Activated CD8-positive, alpha-beta memory T cell treated with anti-CD3 and anti-CD28 coated beads for 24 hours (primary cell): ENCODE results near the gene TBC1D23.
"Not testable (repeated sequence)": the region's sequence is repeated elsewhere in the genome, so short reads cannot be mapped to it uniquely, and the experiment has no call there.

Experiments
- DNase-seq: peaks from one replicate; pipeline ENCODE4 v3.0.0-alpha.2; 2020

The TBC1D23 gene

DNA sequence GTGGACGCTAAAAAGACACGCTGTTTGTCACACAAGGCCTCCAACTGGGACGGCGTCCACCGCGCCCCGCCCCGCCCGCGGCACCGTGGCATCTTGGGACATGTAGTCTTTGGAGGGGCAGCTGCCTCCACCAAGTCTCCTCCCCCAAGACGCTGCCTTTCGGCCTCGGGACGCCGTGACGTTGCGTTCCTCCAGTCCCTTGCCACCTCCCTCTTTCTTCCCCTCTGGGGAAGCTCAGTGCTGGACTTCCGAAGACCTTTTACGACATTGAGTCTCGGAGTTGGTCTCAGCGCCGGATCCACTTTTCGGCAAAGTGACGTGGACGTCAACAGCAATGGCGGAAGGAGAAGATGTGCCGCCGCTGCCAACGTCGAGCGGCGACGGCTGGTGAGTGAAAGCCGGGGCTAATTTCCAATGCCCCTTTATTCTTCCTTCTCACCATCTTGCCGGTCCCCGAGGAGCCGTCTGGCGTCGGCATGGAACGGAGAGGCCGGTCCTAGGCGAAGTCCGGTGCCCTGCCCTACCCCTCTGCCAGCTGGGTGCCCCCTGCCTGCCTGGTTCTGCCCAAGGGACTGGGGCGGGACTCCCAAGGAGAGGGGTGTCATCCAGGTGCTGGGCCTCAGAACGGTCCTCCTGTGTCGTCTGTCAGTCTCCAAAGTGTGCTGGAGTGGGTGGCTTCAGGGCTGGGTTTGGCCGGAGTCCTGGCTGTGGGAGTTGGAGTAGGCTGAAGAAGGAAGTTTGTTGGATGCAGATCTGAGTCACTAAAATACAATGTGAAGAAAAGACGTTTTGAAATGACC, at the start of gene TBC1D23:
TBC1D23 (plus strand) TSS at position 308 of the 800 bp plus-strand sequence; CDS start at position 335, 27 bp downstream.
- peak; percentile 97 for DNase-seq

DNA sequence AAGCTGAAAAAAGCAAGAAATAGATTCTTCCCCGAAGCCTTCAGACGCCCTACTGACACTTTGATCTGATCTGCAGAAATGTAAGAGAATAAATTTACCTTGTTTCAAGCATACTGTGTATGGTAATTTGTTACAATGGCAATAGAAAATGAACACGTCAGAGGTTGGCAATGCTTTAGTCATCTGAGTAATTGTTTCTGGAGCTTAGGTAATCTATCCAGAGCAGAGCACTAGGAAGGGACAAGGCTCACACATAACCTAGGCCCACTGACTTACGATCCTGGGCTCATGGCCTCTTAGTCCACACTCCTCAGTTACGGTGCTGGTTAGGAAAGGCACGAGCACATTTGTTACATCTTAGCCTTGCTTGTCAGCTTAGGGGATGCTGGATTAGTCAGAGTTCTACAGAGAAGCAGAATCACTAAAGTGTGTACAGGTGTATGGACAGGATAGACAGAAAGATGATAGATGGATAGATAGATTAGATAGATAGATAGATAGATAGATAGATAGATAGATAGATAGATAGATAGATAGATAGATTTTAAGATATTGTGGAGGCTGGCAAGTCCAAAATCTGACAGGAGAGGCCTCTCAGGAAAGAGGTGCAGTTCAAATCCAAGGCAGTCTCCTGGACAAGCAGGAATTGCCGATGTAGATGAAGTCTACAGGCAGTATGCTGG, 46.8 kb upstream of the TBC1D23 start:
- DNase-seq: no peak

DNA sequence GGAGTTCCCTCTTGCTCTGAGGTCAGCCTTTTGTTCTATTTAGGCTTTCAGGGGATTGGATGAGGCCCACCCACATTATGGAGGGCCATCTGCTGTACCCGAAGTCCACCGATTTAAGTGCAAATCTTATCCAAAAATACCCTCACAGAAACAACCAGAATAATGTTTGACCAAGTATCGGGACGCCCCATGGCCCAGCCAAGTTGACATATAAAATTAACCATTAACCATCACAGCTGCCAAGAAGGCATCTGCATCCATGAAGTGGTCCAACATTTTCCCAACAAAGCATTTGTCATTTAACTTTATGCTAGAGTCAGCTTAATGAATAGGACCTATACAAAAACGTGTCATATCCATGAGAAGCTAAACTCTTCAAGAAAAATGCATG, 46.2 kb upstream of the TBC1D23 start:
- no peak for DNase-seq

DNA sequence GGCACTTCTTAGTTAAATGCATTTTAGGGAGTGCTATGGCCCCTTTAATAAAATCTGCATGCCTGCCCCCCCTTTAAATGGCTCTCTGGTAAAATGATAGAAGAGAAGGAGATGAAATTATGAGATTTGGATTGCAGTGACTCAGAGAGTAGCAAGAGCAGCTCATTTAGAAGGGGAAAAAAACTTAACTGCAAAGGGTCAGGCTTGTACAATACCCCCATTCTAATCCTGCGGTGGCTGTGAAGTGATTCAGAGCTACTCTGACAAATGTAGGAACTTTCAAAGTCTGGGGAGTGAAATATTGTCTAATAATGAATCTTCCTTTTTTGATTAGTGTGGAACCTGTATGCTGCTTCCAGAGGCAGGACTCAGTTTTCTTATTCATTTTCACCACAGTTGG, 44.1 kb upstream of the TBC1D23 start:
- DNase-seq: no peak

DNA sequence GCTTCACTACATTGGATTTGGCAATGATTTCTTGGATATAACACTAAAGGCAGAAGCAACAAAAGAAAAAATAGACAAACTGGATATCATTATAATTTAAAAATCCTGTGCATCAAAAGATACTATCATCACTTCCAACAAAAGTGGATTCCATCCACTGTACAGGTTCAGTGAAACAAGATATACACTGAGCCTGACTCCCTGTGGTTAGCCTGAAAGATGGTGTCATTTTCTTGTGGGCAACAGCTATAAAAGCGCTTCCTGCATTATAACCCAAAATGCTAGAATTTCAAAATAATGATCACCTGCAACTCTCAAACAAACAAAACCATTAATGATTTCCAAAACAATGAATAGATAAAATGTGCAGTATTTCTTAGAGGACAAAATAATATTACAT, 39.6 kb upstream of the TBC1D23 start:
- no peak for DNase-seq

DNA sequence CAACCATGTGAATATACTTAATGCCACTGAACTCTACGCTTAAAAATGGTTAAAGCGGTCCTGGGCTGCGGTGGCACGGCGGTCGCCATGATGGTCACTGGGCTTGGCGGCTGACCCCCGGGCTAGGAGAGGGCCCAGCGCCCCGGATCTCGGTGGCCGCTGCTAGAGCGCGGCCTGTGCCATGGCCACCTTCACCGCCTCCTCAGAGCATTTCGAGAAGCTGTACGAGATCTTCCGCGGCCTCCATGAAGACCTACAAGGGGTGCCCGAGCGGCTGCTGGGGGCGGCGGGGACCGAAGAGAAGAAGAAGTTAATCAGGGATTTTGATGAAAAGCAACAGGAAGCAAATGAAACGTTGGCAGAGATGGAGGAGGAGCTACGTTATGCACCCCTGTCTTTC, 35.6 kb upstream of the TBC1D23 start:
- DNase-seq: no peak

DNA sequence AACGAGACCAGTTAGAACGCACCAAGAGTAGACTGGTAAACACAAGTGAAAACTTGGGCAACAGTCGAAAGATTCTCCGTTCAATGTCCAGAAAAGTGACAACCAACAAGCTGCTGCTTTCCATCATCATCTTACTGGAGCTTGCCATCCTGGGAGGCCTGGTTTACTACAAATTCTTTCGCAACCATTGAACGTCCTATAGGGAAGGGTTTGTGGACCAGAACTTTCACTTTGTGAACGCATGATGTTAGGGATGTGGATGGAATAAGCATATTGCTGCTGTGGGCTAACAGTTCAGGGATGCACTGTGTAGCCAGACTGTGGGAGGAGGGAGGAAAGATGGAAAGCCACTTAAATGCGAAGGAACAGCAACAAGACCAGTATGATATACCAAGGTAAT, 34.9 kb upstream of the TBC1D23 start:
- DNase-seq: no peak

DNA sequence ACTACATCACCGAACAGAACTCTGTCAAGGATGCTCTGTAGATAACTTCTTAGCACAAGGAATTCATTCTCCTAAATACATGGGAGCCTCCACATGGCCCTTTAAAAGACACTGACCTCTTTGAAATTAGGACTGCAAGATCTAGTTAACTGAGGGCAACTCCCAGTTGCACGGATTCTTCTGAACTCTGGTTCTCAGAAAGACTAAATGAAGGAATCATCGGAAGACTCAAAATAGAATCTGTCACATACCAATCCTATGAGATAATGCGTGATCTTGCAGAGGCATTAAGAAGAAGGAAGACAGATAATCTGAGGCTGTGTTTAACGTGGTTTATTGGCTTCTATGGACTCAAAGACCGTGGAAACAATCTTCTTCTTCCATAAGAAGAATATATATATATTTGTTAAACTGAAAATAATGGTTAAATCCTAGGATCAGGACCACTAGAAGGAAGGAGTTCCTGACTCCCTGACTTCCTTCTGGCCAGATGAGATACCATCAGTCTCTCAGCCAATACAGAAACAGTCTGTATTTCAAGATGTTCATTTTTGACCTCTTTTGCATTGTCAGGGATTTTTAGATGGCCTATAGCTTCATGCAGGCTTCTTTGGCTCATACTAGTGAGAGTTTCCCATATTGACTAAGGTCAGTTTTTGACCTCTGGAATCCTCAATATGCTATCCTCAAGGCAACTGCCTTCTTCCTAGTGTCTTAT, 33.9 kb upstream of the TBC1D23 start:
- DNase-seq: no peak

DNA sequence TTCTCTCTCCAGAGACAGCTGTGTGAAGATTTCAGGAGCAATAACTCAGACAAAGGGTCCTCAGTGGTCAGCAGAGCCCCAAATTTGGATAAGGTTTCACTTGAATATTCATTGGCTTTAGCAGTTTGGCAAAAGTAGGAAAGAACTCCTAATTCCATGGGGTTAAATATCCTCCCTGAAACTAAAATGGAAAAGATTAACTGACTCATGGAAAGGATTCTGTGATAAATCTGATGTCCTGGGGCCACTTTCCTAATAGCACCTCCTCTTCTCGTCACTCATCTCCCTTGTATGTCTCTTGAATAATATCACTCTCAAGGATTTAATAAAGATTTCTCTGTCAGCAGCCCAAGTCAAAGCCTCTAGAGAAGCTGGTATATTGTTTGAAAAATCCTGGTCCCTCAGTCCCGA, 33.3 kb upstream of the TBC1D23 start:
- DNase-seq: no peak

DNA sequence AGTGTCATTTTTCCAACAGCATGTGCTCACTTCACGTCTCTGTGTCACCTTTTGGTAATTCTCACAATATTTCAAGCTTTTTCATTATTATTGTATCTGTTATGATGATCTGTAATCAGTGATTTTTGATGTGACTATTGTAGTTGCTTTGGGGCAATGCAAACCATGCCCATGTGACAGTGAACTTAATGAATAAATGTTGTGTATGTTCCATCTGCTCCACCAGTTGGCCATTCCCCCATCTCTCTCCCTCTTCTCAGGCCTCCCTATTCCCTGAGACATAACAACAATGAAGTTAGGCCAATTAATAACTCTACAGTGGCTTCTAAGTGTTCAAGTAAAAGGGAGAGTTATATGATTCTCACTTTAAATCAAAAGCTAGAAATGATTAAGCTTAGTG, 32.5 kb upstream of the TBC1D23 start:
- DNase-seq: no peak

DNA sequence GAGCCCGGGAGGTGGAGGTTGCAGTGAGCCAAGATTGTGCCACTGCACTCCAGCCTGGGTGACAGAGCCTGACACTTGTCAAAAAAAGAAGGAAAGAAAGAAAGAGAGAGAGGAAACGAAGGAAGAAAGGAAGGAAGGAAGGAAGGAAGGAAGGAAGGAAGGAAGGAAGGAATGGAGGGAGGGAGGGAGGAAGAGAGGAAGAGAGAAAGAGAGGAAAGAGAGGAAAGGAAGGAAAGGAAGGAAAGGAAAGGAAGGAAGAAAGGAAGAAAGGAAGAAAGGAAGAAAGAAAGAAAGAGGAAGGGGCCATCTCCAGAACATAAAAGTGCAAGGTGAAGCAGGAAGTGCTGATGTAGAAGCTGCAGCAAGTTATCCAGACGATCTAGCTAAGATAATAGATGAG, 31.6 kb upstream of the TBC1D23 start:
- not testable (repeated sequence) for DNase-seq

DNA sequence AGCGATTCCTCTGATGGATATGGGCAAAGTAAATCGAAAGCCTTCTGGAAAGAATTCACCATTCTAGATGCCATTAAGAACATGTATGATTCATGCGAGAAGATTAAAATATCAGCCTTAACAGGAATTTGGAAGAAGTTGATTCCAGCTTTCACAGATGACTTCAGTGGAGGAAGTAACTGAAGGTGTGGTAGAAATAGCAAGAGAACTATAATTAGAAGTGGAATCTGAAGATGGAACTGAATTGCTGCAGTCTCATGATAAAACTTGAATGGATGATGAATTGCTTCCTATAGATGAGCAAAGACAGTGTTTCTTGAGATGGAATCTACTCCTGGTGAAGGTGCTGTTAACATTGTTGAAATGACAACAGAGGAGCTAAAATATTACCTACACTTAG, 30.1 kb upstream of the TBC1D23 start:
- no peak for DNase-seq

DNA sequence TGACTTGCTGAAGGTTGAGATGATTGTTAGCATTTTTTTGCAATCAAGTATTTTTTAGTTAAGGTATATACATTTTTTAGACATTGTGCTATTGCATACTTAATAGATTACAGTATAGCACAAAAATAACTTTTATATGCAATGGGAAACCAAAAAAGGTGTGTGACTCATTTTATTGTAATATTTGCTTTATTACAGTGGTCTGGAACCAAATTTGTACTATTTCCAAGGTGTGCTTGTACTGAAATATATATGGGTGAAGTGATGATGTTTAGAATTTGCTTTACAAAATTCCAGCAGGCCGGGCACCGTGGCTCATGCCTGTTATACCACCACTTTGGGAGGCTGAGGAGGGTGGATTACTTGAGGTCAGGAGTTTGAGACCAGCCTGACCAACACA, 29.1 kb upstream of the TBC1D23 start:
- no peak for DNase-seq

DNA sequence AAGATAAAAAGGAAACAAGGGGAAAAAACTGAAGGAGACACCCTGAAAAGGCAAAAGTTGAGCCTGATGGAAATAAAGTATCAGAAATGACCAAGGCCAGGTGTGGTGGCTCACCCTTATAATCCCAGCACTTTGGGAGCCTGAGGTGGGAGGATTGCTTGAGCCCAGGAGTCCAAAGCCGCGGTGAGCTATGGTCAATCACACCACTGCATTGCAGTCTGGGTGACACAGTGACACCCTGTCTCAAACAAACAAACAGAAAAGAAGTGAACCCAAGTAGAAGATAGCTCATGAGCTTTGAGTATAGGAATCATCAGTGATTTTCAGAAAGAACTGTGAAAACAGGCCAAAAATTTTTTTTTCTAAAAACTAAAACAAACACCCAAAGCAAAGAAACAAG, 26.4 kb upstream of the TBC1D23 start:
- no peak for DNase-seq

DNA sequence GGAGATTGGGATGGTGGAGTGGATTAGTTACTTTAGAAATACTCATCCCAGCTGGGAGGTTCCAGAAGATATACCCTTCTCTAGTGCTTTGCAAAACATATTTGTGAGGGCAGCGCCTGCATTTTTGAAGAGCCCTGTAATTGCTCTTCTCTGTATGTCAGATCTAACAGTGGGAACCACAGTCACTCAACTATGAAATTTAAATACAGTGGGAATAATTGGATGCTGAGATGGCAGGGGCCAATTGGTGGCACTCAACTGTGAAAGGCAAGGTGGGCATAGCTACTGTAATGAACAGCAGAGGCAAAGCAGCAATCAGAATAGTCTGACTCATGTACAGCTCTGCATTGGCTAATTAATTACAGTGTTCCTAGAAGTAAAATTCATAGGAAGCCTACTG, 22.2 kb upstream of the TBC1D23 start:
- no peak for DNase-seq

DNA sequence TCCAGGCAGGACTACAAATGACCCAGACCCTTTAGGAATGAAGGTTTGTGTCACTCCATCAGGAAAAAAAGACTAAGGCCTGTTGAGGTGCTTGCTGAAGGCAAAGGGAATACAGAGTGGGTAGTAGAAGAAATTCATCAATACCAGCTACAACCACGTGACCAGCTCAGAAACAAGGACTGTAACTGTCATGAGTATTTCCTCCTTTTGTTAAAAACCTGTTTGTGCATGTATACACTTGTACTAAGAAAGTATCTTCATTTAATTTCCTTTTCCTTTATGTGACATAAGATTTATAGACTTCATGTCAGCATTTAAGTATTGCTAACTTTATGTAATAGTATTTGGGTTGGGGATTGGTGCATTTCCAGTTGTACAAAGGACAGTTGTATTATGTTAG, 18.3 kb upstream of the TBC1D23 start:
- DNase-seq: not testable (repeated sequence)

DNA sequence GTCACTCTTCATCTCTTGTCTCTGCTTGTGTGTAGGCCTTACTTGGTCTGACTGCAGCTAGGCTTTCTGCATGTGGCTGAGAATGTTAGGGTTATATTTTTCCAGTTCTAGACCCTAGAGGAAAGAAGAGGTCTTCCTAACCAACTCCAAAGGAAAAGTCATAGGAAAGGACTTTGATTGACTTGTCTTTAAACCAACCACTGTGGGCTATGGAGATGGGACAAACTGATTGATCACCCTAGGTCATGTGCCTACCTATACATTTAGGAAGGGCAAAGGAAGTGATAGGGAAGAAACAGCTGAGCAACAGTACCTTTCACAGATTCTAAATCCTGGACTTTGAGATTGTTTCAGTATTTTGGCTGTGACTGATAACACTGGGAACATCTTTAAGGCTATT, 16.5 kb upstream of the TBC1D23 start:
- DNase-seq: no peak

DNA sequence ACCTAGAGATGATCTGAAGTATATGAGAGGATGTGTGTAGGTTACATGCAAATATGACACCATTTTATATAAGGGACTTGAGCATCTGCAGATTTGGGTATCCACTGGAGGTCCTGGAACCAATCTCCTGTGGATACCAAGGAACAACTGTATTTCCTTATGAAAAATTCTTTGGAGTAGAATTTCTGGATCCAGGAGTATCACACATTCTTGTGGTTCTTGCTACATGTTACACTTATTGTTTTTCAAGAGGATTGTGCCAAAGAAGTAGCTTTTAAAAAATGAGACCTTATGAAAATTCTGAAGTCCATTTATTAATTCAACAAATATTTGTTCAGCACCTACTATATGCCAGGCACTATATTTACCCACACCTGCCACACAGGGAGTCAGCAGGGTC, 15.7 kb upstream of the TBC1D23 start:
- no peak for DNase-seq

DNA sequence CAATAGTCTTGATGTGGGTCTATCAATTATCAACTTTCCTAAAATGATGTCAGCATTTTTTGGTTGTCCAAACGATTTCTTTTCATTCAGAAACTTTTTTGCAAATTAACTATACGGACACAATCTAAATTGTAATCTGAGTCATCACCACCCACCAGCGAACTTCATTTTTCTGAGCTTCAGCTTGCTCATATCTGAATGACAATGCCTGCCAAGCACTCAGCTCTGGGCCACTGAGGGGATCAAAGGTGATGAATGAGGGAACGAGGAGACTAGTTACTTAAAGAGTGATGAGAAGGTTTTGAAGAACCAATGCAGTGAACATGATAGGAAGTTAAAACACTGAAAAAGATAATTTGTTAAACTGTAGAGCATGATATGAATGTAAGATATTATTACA, 14.9 kb upstream of the TBC1D23 start:
- DNase-seq: no peak

DNA sequence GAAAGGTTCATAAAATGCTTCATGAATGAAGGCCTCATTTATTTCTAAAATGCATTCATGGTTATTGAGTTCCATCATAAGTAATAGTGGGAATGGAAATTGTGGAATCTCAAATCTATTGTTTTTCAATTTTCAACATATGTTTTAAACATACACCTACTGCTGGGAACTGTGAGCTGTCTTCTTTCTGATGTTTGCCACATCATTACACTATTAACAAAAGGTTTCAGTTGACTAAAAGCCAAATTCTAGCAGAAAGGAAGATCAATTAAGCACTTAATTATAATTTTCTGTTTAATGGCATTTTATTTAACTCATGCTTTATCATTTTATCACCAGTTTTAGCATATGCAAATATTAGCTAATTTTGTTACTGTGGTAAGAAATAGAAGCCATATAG, 13.8 kb upstream of the TBC1D23 start:
- DNase-seq: no peak

DNA sequence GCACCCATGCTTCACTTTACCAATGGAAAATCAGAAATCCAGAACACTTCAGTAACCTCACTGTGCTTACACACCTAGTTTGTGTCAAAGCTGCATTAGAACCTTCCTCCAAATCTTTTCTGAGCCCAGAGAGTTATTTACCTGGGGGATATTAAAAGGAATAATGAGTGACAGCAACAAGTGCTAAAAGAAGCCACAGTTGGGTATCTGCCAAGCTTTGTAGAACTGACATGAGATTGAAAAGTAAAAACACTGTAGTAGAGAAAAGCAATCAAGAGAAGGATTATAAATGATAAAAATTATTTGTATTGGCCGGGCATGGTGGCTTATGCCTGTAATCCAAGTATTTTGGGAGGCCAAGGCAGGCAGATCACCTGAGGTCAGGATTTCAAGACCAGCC, 8.8 kb upstream of the TBC1D23 start:
- DNase-seq: no peak

DNA sequence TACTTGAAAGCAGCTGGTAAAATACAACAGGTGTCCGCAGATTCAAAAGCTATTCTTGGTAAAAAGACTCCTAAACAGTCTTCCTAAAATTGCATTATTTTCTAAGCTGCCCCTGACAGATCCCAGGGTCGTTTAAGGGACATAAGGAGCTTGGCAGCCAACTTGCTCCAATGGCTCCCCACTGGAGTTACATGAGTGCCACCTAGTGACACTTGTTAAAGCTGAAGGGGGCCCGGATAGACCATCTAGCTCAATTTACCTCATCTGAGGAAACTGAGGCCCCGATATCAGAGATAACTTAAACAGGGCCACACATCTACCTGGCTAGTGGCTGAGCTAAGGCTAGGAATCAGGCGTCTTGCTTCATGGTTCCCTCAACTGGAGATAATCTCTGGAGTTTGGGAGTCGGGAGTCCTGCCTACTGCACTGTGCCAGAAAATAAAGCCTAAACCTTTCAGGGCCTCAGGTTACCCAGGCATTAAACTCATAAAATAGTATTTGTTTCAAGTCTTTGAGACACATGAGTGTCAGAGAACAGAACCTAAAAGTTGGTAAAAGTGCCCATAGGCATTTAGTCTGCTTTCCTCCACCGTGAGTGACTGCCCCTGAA, 6.5 kb upstream of the TBC1D23 start:
- peak; percentile 68 for DNase-seq

DNA sequence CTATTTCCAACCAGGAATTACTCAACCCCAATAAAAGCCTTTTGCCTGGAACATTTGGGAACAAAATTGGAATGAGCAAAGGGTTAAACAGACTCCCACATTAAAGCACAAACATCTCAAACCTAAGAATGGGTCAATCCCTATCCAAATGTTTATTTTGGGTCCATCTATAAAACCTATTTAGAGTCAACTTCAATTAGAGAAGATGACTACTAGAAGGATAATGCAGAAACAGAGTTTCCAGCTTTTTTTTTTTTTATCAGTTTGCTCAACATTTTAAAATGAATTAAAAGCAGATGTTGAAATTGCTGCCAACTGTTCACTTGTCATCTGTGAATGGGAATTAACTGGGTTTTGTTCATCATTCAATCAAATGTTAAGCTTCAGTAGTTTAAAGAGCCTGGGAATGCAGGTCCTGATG, 4.1 kb upstream of the TBC1D23 start:
- DNase-seq: no peak

DNA sequence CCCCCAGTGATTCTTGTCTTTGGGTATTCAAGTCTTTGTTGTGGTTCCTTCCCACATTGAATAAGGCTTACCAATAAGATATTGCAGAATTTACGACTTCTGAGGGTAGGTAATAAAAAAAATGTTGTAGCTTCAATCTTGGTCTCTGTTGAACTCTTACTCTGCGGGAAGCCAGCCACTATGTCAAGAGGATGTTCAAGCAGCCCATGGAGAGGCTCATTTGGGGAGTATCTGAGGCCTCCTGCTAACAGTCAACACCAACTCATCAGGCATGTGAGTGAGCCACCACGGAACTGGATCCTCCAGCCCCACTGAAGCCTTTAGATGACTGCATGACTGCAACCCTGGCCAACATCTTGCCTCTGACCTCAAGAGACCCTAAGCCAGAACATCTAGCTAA, 3.2 kb upstream of the TBC1D23 start:
- no peak for DNase-seq
